ENCODE results near the gene SRRM2.

Gene SRRM2

DNA sequence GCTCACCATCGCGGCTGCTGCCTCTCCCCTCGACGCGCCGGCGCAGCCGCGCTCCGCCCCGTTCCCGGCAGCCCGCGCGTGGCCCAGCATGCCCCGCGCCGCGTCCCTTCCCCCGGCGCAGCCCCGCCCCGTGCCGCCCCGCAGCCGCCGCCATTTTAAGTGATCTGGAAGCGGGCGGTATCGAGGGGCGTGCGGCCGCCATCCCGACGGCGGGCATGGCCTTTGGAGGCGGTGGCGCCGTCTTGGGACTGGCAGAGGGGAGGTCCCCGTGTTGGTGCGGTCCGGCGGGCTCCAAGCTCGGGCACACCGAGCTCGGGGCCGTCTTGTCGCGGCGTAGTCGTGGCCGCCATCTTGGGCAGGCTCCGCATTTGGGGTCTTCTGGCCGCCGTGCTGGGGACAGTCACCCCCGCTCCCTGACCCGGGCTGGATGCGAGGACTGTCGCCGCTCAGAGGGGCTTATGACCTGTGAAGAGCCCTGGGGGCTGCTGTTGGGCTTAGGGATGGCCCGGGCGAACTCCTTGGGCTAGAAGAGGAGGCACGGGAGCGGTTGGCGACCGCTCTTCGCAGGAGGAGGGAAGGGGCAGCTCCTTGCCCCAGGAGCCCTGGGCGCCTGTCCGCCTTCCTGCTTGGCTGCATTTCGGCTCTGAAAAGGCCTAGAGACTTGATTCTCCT lies 24.9 kb downstream of the SRRM2 start, which contains the start of gene ELOB:
ELOB (minus strand) TSS at position 50 of the 672 bp plus-strand sequence; CDS start at position 9, 41 bp downstream.
- DNase-seq (ENCODE audit: low spot score), result peak; percentile 98

- DNase-seq (ENCODE audit: low spot score), result peak; percentile 51
Measured at GRCh38 chr16:2777903-2778629, 25.6 kb downstream of the SRRM2 start.

DNA sequence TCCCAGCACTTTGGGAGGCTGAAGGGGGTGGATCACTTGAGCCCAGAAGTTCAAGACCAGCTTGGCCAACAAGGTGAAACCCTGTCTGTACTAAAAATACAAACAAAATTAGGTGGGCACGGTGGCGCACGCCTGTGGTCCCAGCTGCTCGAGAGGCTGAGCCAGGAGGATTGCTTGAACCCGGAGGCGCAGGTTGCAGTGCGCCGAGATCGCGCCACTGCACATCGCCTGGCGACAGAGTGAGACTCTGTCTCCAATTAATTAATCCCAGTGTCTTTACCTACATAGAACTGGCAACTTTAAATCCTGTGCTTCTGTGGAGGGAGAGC lies 26.2 kb downstream of the SRRM2 start:
- no peak for DNase-seq (ENCODE audit: low spot score)

- no peak for DNase-seq (ENCODE audit: low spot score)
Measured at GRCh38 chr16:2779151-2779920, 26.9 kb downstream of the SRRM2 start.

- no peak for DNase-seq (ENCODE audit: low spot score)
Measured at GRCh38 chr16:2779978-2780898, 27.8 kb downstream of the SRRM2 start.

GRCh38 chr16:2782583-2783351 lies 30.3 kb downstream of the SRRM2 start:
- no peak for DNase-seq (ENCODE audit: low spot score)

DNA sequence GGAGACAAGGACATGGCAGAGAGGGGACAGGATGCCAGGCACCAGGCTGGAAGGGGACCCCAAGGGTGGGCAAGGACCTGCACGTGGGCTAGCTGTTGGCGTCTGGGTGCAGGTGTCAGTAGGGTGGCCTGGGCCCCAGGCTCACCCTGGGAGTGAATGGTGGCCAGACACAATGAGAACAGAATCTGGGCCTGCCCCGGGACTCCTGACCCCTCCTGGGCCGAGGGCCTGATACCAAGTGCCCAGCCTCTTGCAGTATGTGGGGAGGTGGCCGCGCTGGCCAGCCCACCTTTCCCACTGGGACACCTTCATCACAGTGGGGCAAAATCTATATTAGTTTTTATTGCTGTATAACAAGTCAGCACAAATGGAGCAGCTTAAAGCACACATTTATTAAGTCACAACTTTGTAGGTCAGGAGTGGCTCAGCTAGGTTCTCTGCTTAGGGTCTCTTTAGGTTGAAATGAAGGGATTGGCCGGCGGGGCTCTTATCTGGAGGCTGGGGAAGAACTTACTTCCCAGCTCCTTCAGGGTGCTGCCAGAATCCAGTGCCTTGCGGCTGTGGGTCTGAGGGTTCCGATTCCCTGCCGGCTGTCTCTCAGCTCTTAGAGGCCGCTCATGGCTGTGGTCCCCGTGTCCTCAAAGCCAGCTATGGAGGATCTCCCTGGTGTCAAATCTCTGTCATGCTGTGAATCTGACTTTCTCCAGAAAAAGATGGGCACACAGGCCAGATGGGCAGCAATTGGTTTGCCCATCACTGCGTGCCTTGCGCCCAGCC lies 31.3 kb downstream of the SRRM2 start:
- no peak for DNase-seq (ENCODE audit: low spot score)

GRCh38 chr16:2784358-2785100 lies 32.1 kb downstream of the SRRM2 start:
- DNase-seq (ENCODE audit: low spot score), result no peak

DNA sequence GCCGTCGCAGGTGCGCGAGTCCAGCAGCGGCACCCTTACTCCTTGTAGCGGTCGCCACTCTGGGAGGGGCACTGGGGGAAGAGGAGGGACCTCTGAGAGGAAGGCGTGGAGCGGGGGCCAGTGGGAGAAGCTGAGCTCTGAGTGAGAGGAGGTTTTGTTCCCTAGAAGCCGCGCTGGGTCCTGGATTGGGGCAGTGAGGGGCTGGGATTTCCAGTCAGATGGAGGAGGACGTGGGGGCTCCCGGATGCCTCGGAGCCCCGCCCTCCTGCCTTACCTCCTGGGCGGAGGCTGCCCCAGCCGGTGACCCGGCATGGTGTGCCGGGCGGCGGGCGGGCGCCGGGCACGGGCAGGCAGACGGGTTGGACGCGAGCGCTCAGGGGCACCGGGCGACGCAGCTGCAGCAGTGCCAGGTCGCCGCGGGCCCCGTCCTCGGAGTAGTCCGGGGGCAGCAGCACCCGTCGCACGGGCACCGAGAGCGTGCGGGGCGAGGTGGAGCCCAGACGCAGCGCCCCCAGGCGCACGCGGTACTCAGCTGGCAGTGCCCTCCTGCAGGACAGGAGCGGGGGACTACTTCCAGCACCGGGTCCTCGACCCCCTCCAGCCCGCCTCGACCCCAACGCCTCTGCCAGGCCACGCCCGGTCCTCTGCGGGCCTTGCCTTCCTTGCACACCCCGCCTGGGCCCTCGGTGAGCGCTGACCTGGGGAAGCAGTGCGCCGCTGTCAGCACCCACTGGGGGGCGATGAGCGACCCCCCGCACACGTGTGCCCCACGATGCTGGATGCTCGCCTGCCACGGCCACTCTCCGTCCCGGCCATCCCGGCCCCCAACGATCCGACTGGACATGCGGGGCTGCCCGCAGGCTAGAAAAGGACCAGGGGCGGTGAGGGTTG lies 32.9 kb downstream of the SRRM2 start:
- no peak for DNase-seq (ENCODE audit: low spot score)

GRCh38 chr16:2786061-2786825 lies 33.8 kb downstream of the SRRM2 start:
- no peak for DNase-seq (ENCODE audit: low spot score)

DNA sequence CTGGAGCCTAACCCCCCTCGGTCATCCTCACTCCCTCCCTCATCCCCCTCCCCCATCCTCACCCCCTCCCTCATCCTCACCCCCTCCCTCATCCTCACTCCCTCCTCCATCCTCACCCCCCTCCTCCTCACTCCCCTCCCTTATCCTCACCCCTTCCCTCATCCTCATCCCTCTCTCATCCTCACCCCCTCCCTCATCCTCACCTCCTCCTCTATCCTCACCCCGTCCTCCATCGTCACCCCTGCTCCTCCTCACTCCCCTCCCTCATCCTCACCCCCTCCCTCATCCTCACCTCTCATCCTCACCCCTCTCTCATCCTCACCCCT lies 34.4 kb downstream of the SRRM2 start:
- DNase-seq (ENCODE audit: low spot score), result no peak

- DNase-seq (ENCODE audit: low spot score), result no peak
Measured at GRCh38 chr16:2787406-2787805, 35.0 kb downstream of the SRRM2 start, which contains the start of gene PRSS33. Gene PRSS33, minus strand, starts transcription at chr16:2787560. Its CDS starts 1,013 bp downstream, at chr16:2786547.

DNA sequence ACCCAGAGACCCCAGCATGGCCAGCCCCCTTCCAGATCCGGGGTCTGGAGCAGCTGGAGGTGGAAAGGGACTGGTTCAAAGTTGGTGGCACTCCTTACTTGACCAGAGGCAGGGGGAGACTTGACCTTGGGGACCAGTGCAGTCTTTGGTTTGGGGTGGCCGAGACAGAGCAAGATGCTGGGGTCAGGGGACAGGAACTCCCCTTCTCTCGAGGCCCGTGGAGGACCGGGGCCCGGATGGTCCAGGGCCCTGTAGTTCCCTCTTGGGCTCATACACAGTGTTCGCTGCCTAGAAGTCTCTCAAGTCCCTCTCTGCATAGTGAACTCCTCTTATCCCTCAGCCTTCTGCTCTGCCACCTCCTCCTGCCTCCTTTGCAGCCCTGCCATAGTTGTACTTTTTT lies 35.5 kb downstream of the SRRM2 start:
- no peak for DNase-seq (ENCODE audit: low spot score)

DNA sequence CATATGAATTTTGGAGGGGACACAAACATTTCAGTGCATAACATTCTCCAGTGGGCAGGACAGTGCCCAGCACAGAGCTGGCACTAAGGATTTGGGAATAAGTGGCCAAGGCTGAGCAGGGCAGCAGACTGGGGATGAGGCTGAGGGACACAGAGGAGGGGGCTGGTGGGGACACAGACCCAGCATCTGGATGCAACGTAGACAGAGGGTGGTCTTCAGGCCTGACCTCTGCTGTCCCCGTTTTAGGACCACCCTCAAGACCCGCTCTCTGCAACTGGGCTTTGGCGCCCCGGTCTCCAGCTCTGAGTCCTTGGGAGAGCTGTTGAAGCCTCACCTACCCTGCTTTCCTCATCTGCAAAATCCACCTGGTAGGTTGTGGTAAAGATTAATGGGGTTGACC lies 38.2 kb downstream of the SRRM2 start:
- DNase-seq (ENCODE audit: low spot score), result no peak

- no peak for DNase-seq (ENCODE audit: low spot score)
Measured at GRCh38 chr16:2791174-2791573, 38.7 kb downstream of the SRRM2 start.

- DNase-seq (ENCODE audit: low spot score), result no peak
Measured at GRCh38 chr16:2792940-2793339, 40.5 kb downstream of the SRRM2 start.

- no peak for DNase-seq (ENCODE audit: low spot score)
Measured at GRCh38 chr16:2795395-2796143, 43.1 kb downstream of the SRRM2 start.
